Measurements from ENCODE around the gene RARB. TPM values are rescaled to one million over a fixed set of nuclear protein-coding genes. Genes with fewer than 3 reads are reported as not detected.

RARB gene
- total and polyA plus RNA-seq, 9 of the 15 experiments (the other 6 are each of a cell fraction or from before 2014, with no cell fraction given) = 0.15 to 1.3 (median 0.27) TPM

DNA sequence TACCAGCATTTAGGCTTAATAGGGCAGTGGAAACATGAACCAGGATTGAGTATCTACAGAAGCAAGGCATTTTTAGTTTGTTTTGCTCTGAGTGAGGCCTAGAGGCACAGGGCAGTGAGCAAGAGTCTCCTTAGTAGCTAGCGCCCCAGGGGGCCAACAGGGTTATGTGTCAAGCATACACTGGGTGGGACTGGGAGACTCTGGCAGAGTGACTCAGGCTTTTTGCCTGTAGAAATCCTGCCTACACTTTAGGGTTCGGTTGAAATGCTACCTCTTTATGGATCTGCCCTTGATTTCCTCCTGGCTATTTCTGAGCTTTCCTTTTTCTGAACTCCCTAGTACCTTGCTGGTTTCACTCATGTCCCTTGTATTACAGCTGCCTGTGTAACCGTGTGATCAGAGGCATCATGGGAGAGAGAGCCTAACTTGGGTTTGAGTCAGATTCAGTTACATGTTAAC, 164.5 kb downstream of the RARB start (continued):
- TF ChIP-seq, protein P1, sequence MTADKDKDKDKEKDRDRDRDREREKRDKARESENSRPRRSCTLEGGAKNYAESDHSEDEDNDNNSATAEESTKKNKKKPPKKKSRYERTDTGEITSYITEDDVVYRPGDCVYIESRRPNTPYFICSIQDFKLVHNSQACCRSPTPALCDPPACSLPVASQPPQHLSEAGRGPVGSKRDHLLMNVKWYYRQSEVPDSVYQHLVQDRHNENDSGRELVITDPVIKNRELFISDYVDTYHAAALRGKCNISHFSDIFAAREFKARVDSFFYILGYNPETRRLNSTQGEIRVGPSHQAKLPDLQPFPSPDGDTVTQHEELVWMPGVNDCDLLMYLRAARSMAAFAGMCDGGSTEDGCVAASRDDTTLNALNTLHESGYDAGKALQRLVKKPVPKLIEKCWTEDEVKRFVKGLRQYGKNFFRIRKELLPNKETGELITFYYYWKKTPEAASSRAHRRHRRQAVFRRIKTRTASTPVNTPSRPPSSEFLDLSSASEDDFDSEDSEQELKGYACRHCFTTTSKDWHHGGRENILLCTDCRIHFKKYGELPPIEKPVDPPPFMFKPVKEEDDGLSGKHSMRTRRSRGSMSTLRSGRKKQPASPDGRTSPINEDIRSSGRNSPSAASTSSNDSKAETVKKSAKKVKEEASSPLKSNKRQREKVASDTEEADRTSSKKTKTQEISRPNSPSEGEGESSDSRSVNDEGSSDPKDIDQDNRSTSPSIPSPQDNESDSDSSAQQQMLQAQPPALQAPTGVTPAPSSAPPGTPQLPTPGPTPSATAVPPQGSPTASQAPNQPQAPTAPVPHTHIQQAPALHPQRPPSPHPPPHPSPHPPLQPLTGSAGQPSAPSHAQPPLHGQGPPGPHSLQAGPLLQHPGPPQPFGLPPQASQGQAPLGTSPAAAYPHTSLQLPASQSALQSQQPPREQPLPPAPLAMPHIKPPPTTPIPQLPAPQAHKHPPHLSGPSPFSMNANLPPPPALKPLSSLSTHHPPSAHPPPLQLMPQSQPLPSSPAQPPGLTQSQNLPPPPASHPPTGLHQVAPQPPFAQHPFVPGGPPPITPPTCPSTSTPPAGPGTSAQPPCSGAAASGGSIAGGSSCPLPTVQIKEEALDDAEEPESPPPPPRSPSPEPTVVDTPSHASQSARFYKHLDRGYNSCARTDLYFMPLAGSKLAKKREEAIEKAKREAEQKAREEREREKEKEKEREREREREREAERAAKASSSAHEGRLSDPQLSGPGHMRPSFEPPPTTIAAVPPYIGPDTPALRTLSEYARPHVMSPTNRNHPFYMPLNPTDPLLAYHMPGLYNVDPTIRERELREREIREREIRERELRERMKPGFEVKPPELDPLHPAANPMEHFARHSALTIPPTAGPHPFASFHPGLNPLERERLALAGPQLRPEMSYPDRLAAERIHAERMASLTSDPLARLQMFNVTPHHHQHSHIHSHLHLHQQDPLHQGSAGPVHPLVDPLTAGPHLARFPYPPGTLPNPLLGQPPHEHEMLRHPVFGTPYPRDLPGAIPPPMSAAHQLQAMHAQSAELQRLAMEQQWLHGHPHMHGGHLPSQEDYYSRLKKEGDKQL (CRISPR knock-in tag; IDR thresholded peaks at IDR 0.05; ENCODE audit: borderline replicate concordance) = no peak
- TF ChIP-seq CHD2 (IDR thresholded peaks at IDR 0.05; ENCODE audit: low read depth, low read length) (no peak), TBL1XR1 (IDR thresholded peaks at IDR 0.05; ENCODE audit: low read length in 2 of 2) (no peak), ZNF444 (CRISPR knock-in tag; IDR thresholded peaks at IDR 0.05) (no peak), ZBTB17 (CRISPR knock-in tag; IDR thresholded peaks at IDR 0.05) (no peak), ADNP (tag; IDR thresholded peaks at IDR 0.05) (no peak), HDGF (IDR thresholded peaks at IDR 0.05) (no peak), NUFIP1 (IDR thresholded peaks at IDR 0.05; ENCODE audit: partially characterized antibody) (no peak), FUS (optimal IDR thresholded peaks at IDR 0.05; ENCODE audit: low read depth, low read length) (no peak), HDAC8 (tag; IDR thresholded peaks at IDR 0.05) (no peak), MECOM (CRISPR knock-in tag; IDR thresholded peaks at IDR 0.05) (no peak), HMG20A (CRISPR knock-in tag; conservative IDR thresholded peaks at IDR 0.05) (no peak), GABPB2 (CRISPR knock-in tag; conservative IDR thresholded peaks at IDR 0.05) (no peak), FOXM1 (IDR thresholded peaks at IDR 0.05; ENCODE audit: low read depth) (no peak), FOXM1 (CRISPR knock-in tag; IDR thresholded peaks at IDR 0.05; ENCODE audit: low read depth) (no peak), EP300 (IDR thresholded peaks at IDR 0.05; ENCODE audit: low read length) (no peak), U2AF1 (optimal IDR thresholded peaks at IDR 0.05; ENCODE audit: low read depth, low read length) (no peak), NCOA6 (IDR thresholded peaks at IDR 0.05) (no peak), ZBTB8A (IDR thresholded peaks at IDR 0.05; ENCODE audit: partially characterized antibody) (no peak), NCOA4 (IDR thresholded peaks at IDR 0.05; ENCODE audit: partially characterized antibody) (no peak), CCNT2 (IDR thresholded peaks at IDR 0.05; ENCODE audit: borderline replicate concordance, extremely low read depth, insufficient read length, low read depth, low read length) (no peak), SNIP1 (IDR thresholded peaks at IDR 0.05; ENCODE audit: low read depth) (no peak), NFATC3 (IDR thresholded peaks at IDR 0.05) (no peak), CHCHD3 (CRISPR knock-in tag; IDR thresholded peaks at IDR 0.05) (no peak)
- TF ChIP-seq, protein P2, sequence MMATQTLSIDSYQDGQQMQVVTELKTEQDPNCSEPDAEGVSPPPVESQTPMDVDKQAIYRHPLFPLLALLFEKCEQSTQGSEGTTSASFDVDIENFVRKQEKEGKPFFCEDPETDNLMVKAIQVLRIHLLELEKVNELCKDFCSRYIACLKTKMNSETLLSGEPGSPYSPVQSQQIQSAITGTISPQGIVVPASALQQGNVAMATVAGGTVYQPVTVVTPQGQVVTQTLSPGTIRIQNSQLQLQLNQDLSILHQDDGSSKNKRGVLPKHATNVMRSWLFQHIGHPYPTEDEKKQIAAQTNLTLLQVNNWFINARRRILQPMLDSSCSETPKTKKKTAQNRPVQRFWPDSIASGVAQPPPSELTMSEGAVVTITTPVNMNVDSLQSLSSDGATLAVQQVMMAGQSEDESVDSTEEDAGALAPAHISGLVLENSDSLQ (IDR thresholded peaks at IDR 0.05) = peak; percentile 22; the same call in 1 of the 2 replicates
- TF ChIP-seq, protein P3, sequence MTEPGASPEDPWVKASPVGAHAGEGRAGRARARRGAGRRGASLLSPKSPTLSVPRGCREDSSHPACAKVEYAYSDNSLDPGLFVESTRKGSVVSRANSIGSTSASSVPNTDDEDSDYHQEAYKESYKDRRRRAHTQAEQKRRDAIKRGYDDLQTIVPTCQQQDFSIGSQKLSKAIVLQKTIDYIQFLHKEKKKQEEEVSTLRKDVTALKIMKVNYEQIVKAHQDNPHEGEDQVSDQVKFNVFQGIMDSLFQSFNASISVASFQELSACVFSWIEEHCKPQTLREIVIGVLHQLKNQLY (CRISPR knock-in tag; conservative IDR thresholded peaks at IDR 0.05) = no peak

Measured in K562 (cell line).